ENCODE data around the gene DDX55. TPM values are rescaled to one million over a fixed set of nuclear protein-coding genes. Genes with fewer than 3 reads are reported as not detected.
A peak's percentile ranks its signal among the peaks of the same experiment; 100 is the strongest.

The DDX55 gene
- total and polyA plus RNA-seq, 2 of the 4 experiments (the other 2 are of a cell fraction), result 13.3 to 18.7 TPM

GRCh38 chr12:123633379-123634141 lies 31.7 kb downstream of the DDX55 start, which contains the start of the genes EIF2B1 and GTF2H3:
Gene EIF2B1 (minus strand): TSS chr12:123633686. CDS start chr12:123633557, 129 bp downstream.
Gene GTF2H3 (plus strand): TSS chr12:123633829. CDS start chr12:123633860, 31 bp downstream.
- Histone ChIP-seq H3K56ac (ENCODE audit: extremely low read depth, insufficient read depth, low read length) (peak within 1 kb of the TSS; percentile 82), H2BK15ac (ENCODE audit: low read depth, low read length) (no peak within 1 kb of the TSS), H3K18ac (ENCODE audit: low read depth, low read length) (no peak within 1 kb of the TSS), H3K9me1 (ENCODE audit: insufficient read depth, low read length) (0 out of 2 replicates have a peak, but pooled peaks cover 3% of the 10 kb centered on the region), H3K79me1 (ENCODE audit: low read depth in 1 of 2, low read length in 2 of 2) (peaks cover 28 to 47% of the 10 kb centered on the region in 2 experiments), H3K4me3 (ENCODE audit: insufficient read depth, low read depth, low read length) (peak within 1 kb of the TSS; percentile 77), H3K23ac (ENCODE audit: low read depth, low read length) (peak within 1 kb of the TSS; percentile 85; the same call in 1 of the 2 replicates), H3K4ac (ENCODE audit: low read depth, low read length) (peak within 1 kb of the TSS; percentile 89), H3K27ac (ENCODE audit: insufficient read depth, low read length) (peak within 1 kb of the TSS; percentile 65), H3K4me2 (ENCODE audit: low read depth, low read length) (peak within 1 kb of the TSS; percentile 86), H3K27me3 (ENCODE audit: control insufficient read depth, insufficient read depth, low read length) (no peaks in the 10 kb centered on the region), H2BK120ac (ENCODE audit: low read depth, low read length) (peak within 1 kb of the TSS; percentile 17; the same call in 1 of the 2 replicates), H3K9ac (ENCODE audit: low read depth, low read length) (peak within 1 kb of the TSS; percentile 88), H4K8ac (ENCODE audit: low read depth in 2 of 2, low read length in 2 of 2) (peak within 1 kb of the TSS; percentile 81 to 98), H2BK20ac (ENCODE audit: low read depth, low read length) (no peak within 1 kb of the TSS), H4K5ac (ENCODE audit: low read depth, low read length) (peak within 1 kb of the TSS; percentile 71), H3K36me3 (ENCODE audit: control insufficient read depth, insufficient read depth, low read length) (peaks cover 17% of the 10 kb centered on the region), H4K91ac (ENCODE audit: insufficient read depth, low read depth, low read length) (peak within 1 kb of the TSS; percentile 67), H3K4me1 (ENCODE audit: control insufficient read depth, insufficient read depth, low read length) (peaks cover 4% of the 10 kb centered on the region), H3K14ac (replicated peaks; ENCODE audit: low read depth, low read length) (peak within 1 kb of the TSS; percentile 95), H4K20me1 (ENCODE audit: insufficient read depth, low read length) (no peaks in the 10 kb centered on the region), H3K9me3 (ENCODE audit: control insufficient read depth, insufficient read depth, low read length) (no peaks in the 10 kb centered on the region), H2BK5ac (ENCODE audit: low read depth, low read length, poor library complexity, severe bottlenecking) (peak within 1 kb of the TSS; percentile 52), H2AK5ac (ENCODE audit: low read depth, low read length) (peak within 1 kb of the TSS; percentile 57; the same call in 1 of the 2 replicates), H2AFZ (replicated peaks; ENCODE audit: low read length, poor library complexity) (peak within 1 kb of the TSS; percentile 90), H2AK9ac (replicated peaks; ENCODE audit: low read depth, low read length, poor library complexity) (peak within 1 kb of the TSS; percentile 86)
- CTCF ChIA-PET, result no interaction called here
- ATAC-seq (ENCODE audit: low read depth), result peak; percentile 99
- WGBS, 2 experiments (ENCODE audit: extremely low coverage in 2 of 2, insufficient read length in 1 of 2), result 0% methylated on average over 30 of the region's 52 CpGs; no CpG with 5 or more reads in 1 of the 2 experiments
- intact Hi-C loops (cut with micrococcal nuclease) (no loop called here), dilution Hi-C loops (cut with HindIII; ENCODE audit: low sequenced_read_pairs, unreplicated experiment) (no loop called here), in situ Hi-C loops (cut with MboI; ENCODE audit: low sequenced_read_pairs) (no loop called here)
- POLR2A ChIA-PET (ENCODE audit: unreplicated experiment), result no interaction called here
- BruUV-seq (replicated peaks), result TSS peak; percentile 89
- DNase-seq, result peak; percentile 96
- TF ChIP-seq FOS (IDR thresholded peaks at IDR 0.05; ENCODE audit: low read depth, low read length) (0 out of 2 replicates have a peak, but pooled peaks have one; percentile 13), POLR2A (IDR thresholded peaks at IDR 0.05; ENCODE audit: low read depth, low read length) (peak; percentile 95), USF2 (IDR thresholded peaks at IDR 0.05; ENCODE audit: low read depth, low read length) (peak; percentile 66), BHLHE40 (IDR thresholded peaks at IDR 0.05; ENCODE audit: low read depth, low read length) (peak; percentile 87), MXI1 (IDR thresholded peaks at IDR 0.05; ENCODE audit: borderline replicate concordance, low read depth, low read length) (peak; percentile 99), SMC3 (IDR thresholded peaks at IDR 0.05; ENCODE audit: low read depth, low read length) (no peak), CHD1 (IDR thresholded peaks at IDR 0.05; ENCODE audit: low read depth, low read length) (no peak), MAZ (IDR thresholded peaks at IDR 0.05; ENCODE audit: borderline replicate concordance, low read depth, low read length) (peak; percentile 95), ELK1 (IDR thresholded peaks at IDR 0.05; ENCODE audit: borderline replicate concordance, low read depth, low read length) (peak; percentile 67; the same call in 1 of the 2 replicates), CTCF (conservative IDR thresholded peaks at IDR 0.05; ENCODE audit: low read depth, low read length) (no peak)

All from IMR-90 (cell line).